ENCODE data around the gene IL10RB. TPM values are rescaled to one million over a fixed set of nuclear protein-coding genes. Genes with fewer than 3 reads are reported as not detected.
A peak's percentile ranks its signal among the peaks of the same experiment; 100 is the strongest.

Gene IL10RB
- total RNA-seq, 1 experiment from 2014 or later = 3.1 TPM

GRCh38 chr21:33324291-33325221 lies 58.4 kb downstream of the IL10RB start, which contains the start of gene IFNAR1:
TSS of gene IFNAR1 (plus strand) at chr21:33324970. CDS start at chr21:33325056, 86 bp downstream.
- Histone ChIP-seq H2AFZ (ENCODE audit: low read length) (no peak within 1 kb of the TSS), H3K23me2 (ENCODE audit: insufficient read length, low read depth, low read length, poor library complexity, severe bottlenecking) (peaks cover 7% of the 10 kb centered on the region), H3K4me1 (ENCODE audit: insufficient read depth, low read length) (no peaks in the 10 kb centered on the region), H3K9me3 (ENCODE audit: control insufficient read depth, low read depth, low read length) (no peaks in the 10 kb centered on the region), H2BK12ac (ENCODE audit: insufficient read length, low read depth, low read length) (no peak within 1 kb of the TSS), H3K4ac (ENCODE audit: low read depth, low read length) (no peak within 1 kb of the TSS), H4K91ac (ENCODE audit: insufficient read length, low read depth, low read length) (no peak within 1 kb of the TSS), H4K8ac (replicated peaks; ENCODE audit: insufficient read length, low read depth, low read length) (no peak within 1 kb of the TSS), H3K23ac (ENCODE audit: insufficient read length, low read depth, low read length) (no peak within 1 kb of the TSS), H3T11ph (ENCODE audit: low read length) (no peak within 1 kb of the TSS), H3K27ac (ENCODE audit: insufficient read length, low read depth, low read length) (peak within 1 kb of the TSS; percentile 19), H2BK5ac (ENCODE audit: insufficient read length, low read length) (no peak within 1 kb of the TSS), H4K20me1 (ENCODE audit: control insufficient read depth, insufficient read depth, insufficient read length) (no peaks in the 10 kb centered on the region), H4K5ac (ENCODE audit: insufficient read length, low read depth, low read length) (no peak within 1 kb of the TSS), H3K79me2 (ENCODE audit: insufficient read depth, low read length) (peaks cover 10% of the 10 kb centered on the region; the same call in 1 of the 2 replicates), H3K9ac (ENCODE audit: extremely low read depth, insufficient read length, low read length) (peak within 1 kb of the TSS; percentile 65), H3K18ac (ENCODE audit: insufficient read length, low read depth, low read length) (peak within 1 kb of the TSS; percentile 78), H2AK5ac (ENCODE audit: insufficient read length, low read length) (no peak within 1 kb of the TSS), H3K56ac (ENCODE audit: insufficient read length, low read depth, low read length) (no peak within 1 kb of the TSS), H3K4me2 (ENCODE audit: insufficient read depth, insufficient read length, low read length) (peak within 1 kb of the TSS; percentile 74), H3K27me3 (ENCODE audit: insufficient read depth, low read length) (no peaks in the 10 kb centered on the region), H3K79me1 (ENCODE audit: insufficient read depth, low read depth, low read length, poor library complexity, severe bottlenecking) (no peaks in the 10 kb centered on the region), H2BK20ac (ENCODE audit: low read depth, low read length, poor library complexity, severe bottlenecking) (no peak within 1 kb of the TSS), H3K14ac (ENCODE audit: insufficient read depth, low read length) (peak within 1 kb of the TSS; percentile 84), H2BK15ac (ENCODE audit: low read depth, low read length) (no peak within 1 kb of the TSS), H2BK120ac (ENCODE audit: low read depth, low read length, poor library complexity, severe bottlenecking) (no peak within 1 kb of the TSS)
- H3K36me3 Mint-ChIP-seq (ENCODE audit: insufficient read depth in 1 of 3, low read depth in 3 of 3) = peaks cover 0 to 7% (median 5%) of the 10 kb centered on the region in 3 experiments; a peak in 4 of 7 replicates
- no peak for TF ChIP-seq CTCF (conservative IDR thresholded peaks at IDR 0.05)
- H3K27ac Mint-ChIP-seq = no peak within 1 kb of the TSS
- H3K27me3 Mint-ChIP-seq (ENCODE audit: low read depth) = no peaks in the 10 kb centered on the region
- no peaks in the 10 kb centered on the region for H3K4me1 Mint-ChIP-seq
- H3K4me3 Mint-ChIP-seq = no peak within 1 kb of the TSS
- peak; percentile 98 for DNase-seq
- H3K9me3 Mint-ChIP-seq = no peaks in the 10 kb centered on the region; a peak in 2 of 5 replicates
- whole genome bisulfite sequencing (ENCODE audit: extremely low coverage, insufficient read length, low lambda C conversion rate) = no CpG with 5 or more reads among the region's 86 CpGs

Data from H9 (cell line).